OCI-LY3 (cell line): ENCODE measurements around the gene SCAI.

ENCODE experiments used
- EZH2phosphoT487 ChIP-seq: fragments of 200-600 bp; shearing (Covaris generic); IDR thresholded peaks from 2 replicates; pipeline ENCODE4 v1.6.1; 2018; ENCODE audit warnings: antibody characterized with exemption, mixed run types, low read depth
- TF ChIP-seq, protein P1 (sequence below): fragments of 200-600, 300-600 bp; sonication (generic); IDR thresholded peaks from 2 replicates; pipeline ENCODE4 v1.5.1; 2014; ENCODE audit warnings: antibody characterized with exemption, low read length, low read depth

DNA sequence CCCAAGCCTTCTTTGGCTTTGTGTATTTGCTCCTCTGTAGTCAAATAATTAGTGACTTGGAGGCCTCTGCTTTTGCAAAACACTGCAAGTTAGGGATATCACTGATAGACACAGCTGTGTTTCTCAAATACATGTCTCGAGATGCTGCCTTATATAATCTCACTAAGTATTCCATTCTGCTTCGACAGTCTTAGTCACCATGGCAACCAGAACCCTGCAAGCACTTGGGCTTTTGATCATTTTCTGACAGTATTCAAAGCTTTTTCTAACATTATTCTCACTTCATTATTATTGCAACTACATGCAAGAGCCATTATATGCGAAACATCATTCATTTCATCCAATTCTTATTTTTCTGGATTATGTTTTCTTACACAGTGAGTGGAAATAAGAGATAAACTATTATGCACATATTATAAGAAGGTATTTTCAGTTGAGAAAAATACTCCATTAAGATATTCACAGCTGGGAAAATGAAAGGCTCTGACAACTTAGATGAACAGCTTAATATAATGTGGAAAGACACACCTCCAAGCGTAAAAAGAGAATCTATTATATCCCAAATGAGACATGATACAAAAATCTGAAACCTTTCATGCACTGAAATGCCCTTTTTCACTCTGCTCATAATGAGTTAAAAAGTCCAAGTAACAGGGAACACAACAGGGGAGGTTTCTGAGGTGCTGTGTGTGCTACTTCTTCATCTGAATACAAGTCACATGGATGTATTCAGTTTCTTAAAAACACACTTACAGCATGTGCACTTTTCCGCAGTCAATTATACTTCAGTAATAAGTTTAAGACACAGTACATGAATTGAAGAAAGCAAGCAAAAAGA lies 93.9 kb downstream of the SCAI start:
- TF ChIP-seq, protein P1, sequence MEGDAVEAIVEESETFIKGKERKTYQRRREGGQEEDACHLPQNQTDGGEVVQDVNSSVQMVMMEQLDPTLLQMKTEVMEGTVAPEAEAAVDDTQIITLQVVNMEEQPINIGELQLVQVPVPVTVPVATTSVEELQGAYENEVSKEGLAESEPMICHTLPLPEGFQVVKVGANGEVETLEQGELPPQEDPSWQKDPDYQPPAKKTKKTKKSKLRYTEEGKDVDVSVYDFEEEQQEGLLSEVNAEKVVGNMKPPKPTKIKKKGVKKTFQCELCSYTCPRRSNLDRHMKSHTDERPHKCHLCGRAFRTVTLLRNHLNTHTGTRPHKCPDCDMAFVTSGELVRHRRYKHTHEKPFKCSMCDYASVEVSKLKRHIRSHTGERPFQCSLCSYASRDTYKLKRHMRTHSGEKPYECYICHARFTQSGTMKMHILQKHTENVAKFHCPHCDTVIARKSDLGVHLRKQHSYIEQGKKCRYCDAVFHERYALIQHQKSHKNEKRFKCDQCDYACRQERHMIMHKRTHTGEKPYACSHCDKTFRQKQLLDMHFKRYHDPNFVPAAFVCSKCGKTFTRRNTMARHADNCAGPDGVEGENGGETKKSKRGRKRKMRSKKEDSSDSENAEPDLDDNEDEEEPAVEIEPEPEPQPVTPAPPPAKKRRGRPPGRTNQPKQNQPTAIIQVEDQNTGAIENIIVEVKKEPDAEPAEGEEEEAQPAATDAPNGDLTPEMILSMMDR, result no peak
- TF ChIP-seq EZH2phosphoT487, result no peak
